H1 (cell line): Measurements from ENCODE around the gene TECPR2. TPM values are rescaled to one million over a fixed set of nuclear protein-coding genes. Genes with fewer than 3 reads are reported as not detected.

ENCODE experiments used
- CTCF ChIA-PET: fragments of 300-600 bp; sonication (Branson Sonifier 250); formaldehyde crosslinking; loops from one replicate; lab custom pipeline; 2021; ENCODE audit not compliant: partially characterized antibody; lab: Charles Lee
- POLR2A ChIA-PET: fragments of 300-600 bp; sonication (Branson Sonifier 250); formaldehyde crosslinking; loops from one replicate; lab custom pipeline; 2021; ENCODE audit warnings: inconsistent platforms; ENCODE audit not compliant: partially characterized antibody; lab: Charles Lee
- DNase-seq, 2 experiments: peaks; one replicate each; pipeline versions ENCODE4 v3.0.0 to v3.0.0-alpha.2; 2010 to 2022; ENCODE audit warnings: low spot score in 2 of 2, low read depth in 1 of 2, mixed read lengths in 1 of 2
- FAIRE-seq: peaks from 2 replicates; lab custom pipeline; 2011; peaks lifted over from hg19 to GRCh38; lab: Jason Lieb, UNC
- H2AFZ ChIP-seq: 2 replicates; pipeline ENCODE4 v1.8.1; 2012; ENCODE audit warnings: low read length, inconsistent platforms
- H2AK5ac ChIP-seq: 2 replicates; pipeline ENCODE4 v1.6.1; 2013; ENCODE audit warnings: low read depth, low read length
- H2BK120ac ChIP-seq: replicated peaks from 2 replicates; pipeline ENCODE3; 2013; ENCODE audit warnings: low read depth, low read length, inconsistent platforms
- H2BK12ac ChIP-seq: 2 replicates; pipeline ENCODE4 v1.6.1; 2013; ENCODE audit warnings: low read depth, low read length
- H2BK15ac ChIP-seq: 2 replicates; pipeline ENCODE4 v1.6.1; 2013; ENCODE audit warnings: low read length
- H2BK20ac ChIP-seq: 2 replicates; pipeline ENCODE4 v1.6.1; 2013; ENCODE audit warnings: low read length
- H2BK5ac ChIP-seq: 2 replicates; pipeline ENCODE4 v1.6.1; 2013; ENCODE audit warnings: low read depth, low read length
- H3K14ac ChIP-seq: 2 replicates; pipeline ENCODE4 v1.6.1; 2013; ENCODE audit warnings: inconsistent platforms; ENCODE audit not compliant: insufficient read length
- H3K18ac ChIP-seq: 2 replicates; pipeline ENCODE4 v1.6.1; 2013; ENCODE audit warnings: low read length; ENCODE audit errors: extremely low read depth
- H3K23ac ChIP-seq: 2 replicates; pipeline ENCODE4 v1.6.1; 2013; ENCODE audit warnings: inconsistent platforms; ENCODE audit not compliant: insufficient read length
- H3K23me2 ChIP-seq: 2 replicates; pipeline ENCODE4 v1.6.1; 2013; ENCODE audit warnings: low read depth, low read length
- H3K27ac ChIP-seq: 2 replicates; pipeline ENCODE4 v1.6.1; 2011; ENCODE audit warnings: low read depth, low read length, inconsistent platforms
- H3K27me3 ChIP-seq, 4 experiments: replicated peaks in 1 of 4; 1 replicate in 1 of 4; 2 replicates in 3 of 4; pipeline versions ENCODE4 v1.6.1 to v1.8.1; 2011 to 2013; ENCODE audit warnings: low read length in 3 of 4, mild to moderate bottlenecking in 3 of 4, inconsistent platforms in 2 of 4, mixed read lengths in 2 of 4, moderate library complexity in 1 of 4; ENCODE audit not compliant: control insufficient read depth in 3 of 4, insufficient read depth in 3 of 4; ENCODE audit errors: extremely low read depth in 1 of 4
- H3K36me3 ChIP-seq, 4 experiments: 2 replicates each; pipeline versions ENCODE4 v1.6.1 to v1.8.1; 2011 to 2013; ENCODE audit warnings: mild to moderate bottlenecking in 4 of 4, low read length in 3 of 4, moderate library complexity in 2 of 4, control low read depth in 1 of 4, inconsistent platforms in 1 of 4; ENCODE audit not compliant: insufficient read depth in 4 of 4, control insufficient read depth in 2 of 4
- H3K4ac ChIP-seq: replicated peaks from 2 replicates; pipeline ENCODE3; 2013; ENCODE audit warnings: low read length, low read depth, mixed read lengths, inconsistent platforms; ENCODE audit not compliant: insufficient read length
- H3K4me1 ChIP-seq, 4 experiments: replicated peaks in 1 of 4; 1 replicate in 1 of 4; 2 replicates in 3 of 4; pipeline versions ENCODE4 v1.6.1 to v1.8.1; 2011 to 2013; ENCODE audit warnings: low read length in 3 of 4, inconsistent platforms in 2 of 4, mixed read lengths in 1 of 4; ENCODE audit not compliant: insufficient read depth in 4 of 4, control insufficient read depth in 3 of 4
- H3K4me2 ChIP-seq, 2 experiments: 2 replicates each; pipeline versions ENCODE4 v1.6.1 to v1.8.1; 2011 to 2013; ENCODE audit warnings: low read depth in 2 of 2, low read length in 2 of 2, control low read depth in 1 of 2, inconsistent platforms in 1 of 2, mild to moderate bottlenecking in 1 of 2; ENCODE audit not compliant: insufficient read depth in 1 of 2
- H3K4me3 ChIP-seq, 4 experiments: fragments of 200-600, 300-600 bp in 1 of 4; sonication (generic), shearing (Covaris generic), sonication (Bioruptor Twin) in 1 of 4; 2 replicates each; pipeline versions ENCODE4 v1.5.1 to v1.8.1; 2011 to 2016; ENCODE audit warnings: low read length in 4 of 4, low read depth in 3 of 4, control low read depth in 2 of 4, inconsistent platforms in 2 of 4, mild to moderate bottlenecking in 2 of 4, mixed read lengths in 1 of 4, moderate library complexity in 1 of 4; ENCODE audit not compliant: insufficient read depth in 2 of 4; ENCODE audit errors: extremely low read depth in 1 of 4
- H3K56ac ChIP-seq: replicated peaks from 2 replicates; pipeline ENCODE3; 2013; ENCODE audit warnings: low read depth, mild to moderate bottlenecking, mixed read lengths, low read length, inconsistent platforms; ENCODE audit not compliant: insufficient read length
- H3K79me1 ChIP-seq: 2 replicates; pipeline ENCODE4 v1.6.1; 2013; ENCODE audit warnings: low read depth, low read length, control low read depth
- H3K79me2 ChIP-seq, 2 experiments: 2 replicates each; pipeline versions ENCODE4 v1.6.1 to v1.8.1; 2012 to 2013; ENCODE audit warnings: low read length in 2 of 2, mild to moderate bottlenecking in 2 of 2, inconsistent platforms in 1 of 2; ENCODE audit not compliant: insufficient read depth in 2 of 2, control insufficient read depth in 1 of 2
- H3K9ac ChIP-seq, 4 experiments: replicated peaks in 1 of 4; 1 replicate in 1 of 4; 2 replicates in 3 of 4; pipeline versions ENCODE4 v1.6.1 to v1.8.1; 2011 to 2013; ENCODE audit warnings: low read depth in 3 of 4, low read length in 3 of 4, control low read depth in 2 of 4, mild to moderate bottlenecking in 2 of 4, moderate library complexity in 2 of 4, inconsistent platforms in 1 of 4; ENCODE audit errors: extremely low read depth in 1 of 4
- H3K9me3 ChIP-seq, 2 experiments: 2 replicates each; pipeline versions ENCODE4 v1.6.1 to v1.8.1; 2012 to 2013; ENCODE audit warnings: mild to moderate bottlenecking in 2 of 2, moderate library complexity in 2 of 2, control low read depth in 1 of 2, inconsistent platforms in 1 of 2, low read depth in 1 of 2, low read length in 1 of 2, mixed read lengths in 1 of 2; ENCODE audit not compliant: insufficient read depth in 2 of 2
- H4K20me1 ChIP-seq, 2 experiments: replicated peaks in 1 of 2; 2 replicates each; pipeline versions ENCODE3 to v1.8.1; 2011 to 2013; ENCODE audit warnings: inconsistent platforms in 2 of 2, low read length in 2 of 2, mild to moderate bottlenecking in 1 of 2; ENCODE audit not compliant: insufficient read depth in 2 of 2, control insufficient read depth in 1 of 2
- H4K5ac ChIP-seq: 2 replicates; pipeline ENCODE4 v1.6.1; 2013; ENCODE audit warnings: low read length, low read depth, mixed read lengths, inconsistent platforms; ENCODE audit not compliant: insufficient read length
- H4K8ac ChIP-seq: 2 replicates; pipeline ENCODE4 v1.8.0; 2013; ENCODE audit warnings: mild to moderate bottlenecking, moderate library complexity, low read length, inconsistent platforms; ENCODE audit not compliant: insufficient read depth; ENCODE audit errors: extremely low read depth
- H4K91ac ChIP-seq: replicated peaks from 2 replicates; pipeline ENCODE3; 2013; ENCODE audit warnings: low read length, mixed read lengths, inconsistent platforms; ENCODE audit not compliant: insufficient read length
- ATF3 ChIP-seq: IDR thresholded peaks from 2 replicates; pipeline ENCODE4 v1.6.1; 2011; ENCODE audit warnings: low read depth, mild to moderate bottlenecking, low read length; ENCODE audit not compliant: insufficient read depth
- EZH2 ChIP-seq: fragments of 200-600 bp; sonication (generic); IDR thresholded peaks from 2 replicates; pipeline ENCODE4 v1.7.1; 2012; ENCODE audit warnings: low read depth, mild to moderate bottlenecking, moderate library complexity, low read length, inconsistent platforms; ENCODE audit not compliant: severe bottlenecking
- KDM4A ChIP-seq: IDR thresholded peaks from one replicate; pipeline ENCODE4 v1.7.1; 2012; ENCODE audit warnings: low read depth, mild to moderate bottlenecking, moderate library complexity, low read length, inconsistent platforms; ENCODE audit not compliant: severe bottlenecking
- MAFK ChIP-seq: IDR thresholded peaks from 2 replicates; pipeline ENCODE4 v1.6.1; 2012; ENCODE audit warnings: low read depth, mild to moderate bottlenecking, improper control_type of control experiment, low read length
- PHF8 ChIP-seq: fragments of 200-600 bp; sonication (generic); conservative IDR thresholded peaks from 2 replicates; pipeline ENCODE4 v1.7.1; 2012; ENCODE audit warnings: low read depth, mild to moderate bottlenecking, inconsistent platforms, low read length, moderate library complexity
- RAD21 ChIP-seq, 2 experiments: IDR thresholded peaks in 1 of 2; conservative IDR thresholded peaks in 1 of 2; 2 replicates each; pipeline ENCODE4 v1.6.1; 2011; ENCODE audit warnings: low read depth in 2 of 2, low read length in 2 of 2, improper control_type of control experiment in 1 of 2, inconsistent platforms in 1 of 2, mild to moderate bottlenecking in 1 of 2, moderate library complexity in 1 of 2
- RFX5 ChIP-seq: IDR thresholded peaks from 2 replicates; pipeline ENCODE4 v1.6.1; 2011; ENCODE audit warnings: low read depth, low read length, improper control_type of control experiment, borderline replicate concordance
- RXRA ChIP-seq: IDR thresholded peaks from 2 replicates; pipeline ENCODE4 v1.6.1; 2011; ENCODE audit warnings: low read depth, mild to moderate bottlenecking, low read length, moderate library complexity; ENCODE audit not compliant: insufficient read depth
- SIRT6 ChIP-seq: IDR thresholded peaks from one replicate; pipeline ENCODE4 v1.7.1; 2012; ENCODE audit warnings: low read length, inconsistent platforms
- WGBS, 2 experiments: shearing (Covaris generic) in 1 of 2; methylation state at CpG; one replicate each; pipeline versions ENCODE4 v1.1.6 to v1.1.7; 2013 to 2015; ENCODE audit warnings: low lambda C conversion rate in 2 of 2, mixed read lengths in 2 of 2, inconsistent platforms in 1 of 2, low coverage in 1 of 2, missing lambda C conversion rate in 1 of 2; ENCODE audit not compliant: insufficient replicate concordance in 2 of 2, insufficient coverage in 1 of 2, insufficient read length in 1 of 2; ENCODE audit errors: extremely low coverage in 1 of 2, missing lambda C conversion rate in 1 of 2; 5-methylcytosine and 5-hydroxymethylcytosine counted together
- polyA plus RNA-seq, 7 experiments: library from polyadenylated mRNA; depleted of rRNA in 3 of 7; stranded (reverse) in 5 of 7; unstranded in 2 of 7; fragments of >200 nt in 5 of 7; fragments of 200-250 nt in 2 of 7; gene quantifications; 1 replicate in 5 of 7; 2 replicates in 1 of 7; 4 replicates in 1 of 7; pipeline versions ENCODE4 v1.2.1 to v1.2.3, GENCODE V29; 2011 to 2013; ENCODE audit warnings: missing spikeins in 2 of 7, mixed read lengths in 2 of 7
- total RNA-seq: library from RNA; stranded (reverse); fragmentation: NEBNext Ultra II Directional; extraction: Animal tissue kit (Norgen Biotek cat#: 25700); gene quantifications from 2 replicates; pipeline ENCODE4 v1.2.1, GENCODE V29; 2021

Gene TECPR2
- total and polyA plus RNA-seq, 2 of the 8 experiments (the other 6 are each of a cell fraction or from before 2014, with no cell fraction given), result 6.8 to 19.4 TPM

GRCh38 chr14:102437997-102438915 lies 75.5 kb downstream of the TECPR2 start:
- peak overlapping the region; percentile 90; the same call in 1 of the 2 replicates for H2BK15ac ChIP-seq
- H3K27ac ChIP-seq, result no peak overlapping the region
- H3K4me2 ChIP-seq, result peak overlapping the region in 1 of 2 experiments; percentile 46; a peak in 1 of 4 replicates
- CTCF ChIA-PET, result interaction anchor here (0.6 to 4.7 kb wide), 33 partner anchors 8 to 549 kb away, joined by 3 to 42 read pairs (median 4); no protein-coding TSS in a partner anchor
- no peak overlapping the region for H2AK5ac ChIP-seq
- H3K79me1 ChIP-seq, result no peaks in the 10 kb centered on the region
- H3K14ac ChIP-seq, result no peak overlapping the region
- no peak overlapping the region for H3K23ac ChIP-seq
- peak; percentile 68 for FAIRE-seq
- H3K79me2 ChIP-seq, result no peaks in the 10 kb centered on the region
- peak overlapping the region in 1 of 4 experiments; percentile 25; a peak in 1 of 8 replicates for H3K4me3 ChIP-seq
- H4K91ac ChIP-seq, result peak overlapping the region; percentile 49
- H3K4ac ChIP-seq, result no peak overlapping the region
- no peaks in the 10 kb centered on the region for H3K9me3 ChIP-seq
- no peak overlapping the region for H2BK5ac ChIP-seq
- no peak overlapping the region for H4K5ac ChIP-seq
- no peak overlapping the region for H4K8ac ChIP-seq
- DNase-seq, result peak; percentile 75 to 94
- POLR2A ChIA-PET, result interaction anchor here (1.0 to 1.1 kb wide), 2 partner anchors 24 to 72 kb away, joined by 3 to 4 read pairs; partner anchors contain the start of gene ANKRD9
- H3K23me2 ChIP-seq, result no peaks in the 10 kb centered on the region; the same call in 1 of the 2 replicates
- H4K20me1 ChIP-seq, result no peaks in the 10 kb centered on the region
- H3K18ac ChIP-seq, result no peak overlapping the region
- H2AFZ ChIP-seq, result peak overlapping the region; percentile 78; the same call in 1 of the 2 replicates
- H3K9ac ChIP-seq, result no peak overlapping the region
- H2BK120ac ChIP-seq, result no peak overlapping the region
- no peak overlapping the region for H2BK12ac ChIP-seq
- H3K4me1 ChIP-seq, result peaks cover 0 to 3% (median 1%) of the 10 kb centered on the region in 4 experiments; a peak in 2 of 7 replicates
- H3K36me3 ChIP-seq, result peaks cover 0 to 14% (median 6%) of the 10 kb centered on the region in 4 experiments; a peak in 4 of 8 replicates
- no peak overlapping the region for H2BK20ac ChIP-seq
- WGBS, 2 experiments, result 35% methylated on average over 31 of the region's 31 CpGs; no CpG with 5 or more reads in 1 of the 2 experiments
- H3K27me3 ChIP-seq, result no peaks in the 10 kb centered on the region
- H3K56ac ChIP-seq, result no peak overlapping the region
- TF ChIP-seq MAFK (no peak), ATF3 (no peak), RAD21 (IDR thresholded peaks at IDR 0.05 in 1 of 2, conservative IDR thresholded peaks at IDR 0.05 in 1 of 2; ENCODE audit: low read depth in 2 of 2, low read length in 2 of 2) (peak; percentile 86 to 89), EZH2 (no peak), RFX5 (0 out of 2 replicates have a peak, but pooled peaks have one; percentile 35), SIRT6 (no peak), RXRA (no peak), KDM4A (no peak), PHF8 (no peak)
